Colon (tissue), 2 donors: ENCODE results near the gene TRAF4.

ENCODE experiments used
- FAIRE-seq: peaks from 2 replicates; lab custom pipeline; 2012; peaks lifted over from hg19 to GRCh38; lab: Jason Lieb, UNC
- donor health status: control.
- donor health status: control.

The TRAF4 gene

GRCh38 chr17:28743243-28744103 is at the start of gene TRAF4:
Gene TRAF4 (plus strand): TSS chr17:28744011. CDS start chr17:28744113, 102 bp downstream.
- no peak for FAIRE-seq

DNA sequence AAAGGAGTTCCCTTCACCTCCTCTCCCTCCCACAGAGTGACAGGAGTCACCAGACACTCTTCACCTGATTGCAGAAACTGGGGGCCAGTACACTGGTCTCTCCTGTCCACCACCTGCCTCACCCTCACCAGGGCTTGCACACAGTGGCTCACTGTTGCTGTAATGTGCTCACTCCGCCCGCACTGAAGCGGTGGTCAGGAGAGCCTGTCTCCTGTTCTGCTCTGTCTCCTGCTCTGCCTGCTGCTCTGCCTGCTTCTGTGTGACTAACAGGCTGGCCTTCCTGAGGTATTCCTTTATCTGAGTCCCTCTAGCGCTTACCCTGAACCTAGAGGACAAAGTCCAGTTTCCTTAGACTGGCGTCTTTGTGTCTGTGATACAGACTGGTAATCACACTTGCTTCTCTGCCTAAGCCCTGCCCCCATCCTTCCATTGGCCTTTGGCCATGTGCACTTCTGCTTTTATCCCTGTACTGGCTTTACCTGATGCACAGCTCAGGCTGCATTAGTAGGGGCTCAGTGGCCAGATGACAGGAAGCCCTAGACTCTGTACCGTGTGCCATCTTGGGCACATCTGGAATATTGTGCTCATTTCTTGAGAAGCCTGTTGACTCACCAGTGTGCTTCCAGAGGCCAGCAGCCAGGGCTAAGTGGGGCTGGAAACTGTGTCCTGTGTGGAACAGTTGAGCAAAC is 45.4 kb upstream of the TRAF4 start:
- no peak for FAIRE-seq

DNA sequence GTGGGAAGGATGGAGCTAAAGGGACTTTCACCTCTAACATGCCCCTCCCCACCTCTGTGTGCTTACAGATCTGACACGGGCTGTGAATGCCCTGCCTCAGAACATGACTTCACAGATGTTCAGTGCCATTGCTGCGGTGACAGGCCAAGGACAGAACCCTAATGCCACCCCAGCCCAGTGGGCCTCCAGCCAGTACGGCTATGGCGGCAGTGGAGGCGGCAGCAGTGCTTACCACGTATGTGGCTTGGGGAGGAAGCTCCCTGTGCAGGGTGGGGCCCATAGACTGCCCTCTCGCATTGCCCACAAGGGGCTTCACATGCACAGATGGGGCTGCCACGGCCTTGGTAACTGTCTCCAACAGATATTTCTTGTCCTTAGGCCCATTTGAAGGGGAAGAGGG is 43.5 kb upstream of the TRAF4 start:
- no peak for FAIRE-seq

DNA sequence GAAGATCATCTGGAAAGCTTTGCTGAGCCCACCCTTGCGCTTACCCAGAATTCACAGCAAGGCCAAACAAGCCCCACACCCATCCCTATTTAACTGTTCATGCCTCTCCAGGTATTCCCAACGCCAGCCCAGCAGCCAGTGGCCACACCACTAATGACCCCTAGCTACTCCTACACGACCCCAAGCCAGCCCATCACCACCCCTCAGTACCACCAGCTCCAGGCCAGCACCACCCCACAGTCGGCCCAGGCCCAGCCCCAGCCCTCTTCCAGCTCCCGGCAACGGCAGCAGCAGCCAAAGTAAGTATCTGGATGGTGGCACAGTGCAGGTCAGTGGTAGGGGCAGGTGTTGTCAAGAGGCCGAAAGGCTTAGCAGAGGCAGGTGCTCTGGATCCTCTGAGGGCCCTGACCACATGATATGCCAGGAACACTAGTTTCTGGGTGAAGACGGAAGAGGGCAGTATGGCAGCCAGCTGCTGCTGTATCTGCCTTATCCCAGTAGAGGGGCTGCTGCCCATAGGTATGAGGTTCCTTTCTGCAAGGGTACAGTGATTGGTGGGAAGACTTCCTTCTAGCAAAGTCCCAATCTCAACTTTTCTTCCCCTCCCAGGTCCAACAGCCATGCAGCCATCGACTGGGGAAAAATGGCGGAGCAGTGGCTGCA is 42.9 kb upstream of the TRAF4 start:
- no peak for FAIRE-seq

- no peak for FAIRE-seq
Measured at GRCh38 chr17:28702026-28702751, 41.6 kb upstream of the TRAF4 start.

DNA sequence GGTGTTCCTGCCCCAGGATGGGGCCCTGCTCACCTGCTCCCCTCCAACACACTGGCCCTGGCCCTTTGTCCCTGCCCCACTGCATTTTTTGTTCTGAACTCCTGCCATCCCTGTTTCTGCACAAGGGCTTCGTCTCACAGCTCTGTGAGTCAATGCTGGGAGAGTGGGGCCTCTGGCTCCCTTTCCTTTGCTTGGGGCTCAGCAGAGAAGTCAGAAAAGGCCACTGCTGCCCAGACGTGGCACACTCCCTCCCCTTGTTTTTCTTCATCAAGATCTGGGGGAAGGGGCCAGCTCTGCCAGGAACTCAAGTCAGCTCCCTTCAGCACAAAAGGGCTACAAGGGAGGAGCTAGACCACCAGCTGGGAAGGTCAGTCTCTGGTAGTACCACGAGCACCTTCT is 41.1 kb upstream of the TRAF4 start:
- FAIRE-seq = no peak

DNA sequence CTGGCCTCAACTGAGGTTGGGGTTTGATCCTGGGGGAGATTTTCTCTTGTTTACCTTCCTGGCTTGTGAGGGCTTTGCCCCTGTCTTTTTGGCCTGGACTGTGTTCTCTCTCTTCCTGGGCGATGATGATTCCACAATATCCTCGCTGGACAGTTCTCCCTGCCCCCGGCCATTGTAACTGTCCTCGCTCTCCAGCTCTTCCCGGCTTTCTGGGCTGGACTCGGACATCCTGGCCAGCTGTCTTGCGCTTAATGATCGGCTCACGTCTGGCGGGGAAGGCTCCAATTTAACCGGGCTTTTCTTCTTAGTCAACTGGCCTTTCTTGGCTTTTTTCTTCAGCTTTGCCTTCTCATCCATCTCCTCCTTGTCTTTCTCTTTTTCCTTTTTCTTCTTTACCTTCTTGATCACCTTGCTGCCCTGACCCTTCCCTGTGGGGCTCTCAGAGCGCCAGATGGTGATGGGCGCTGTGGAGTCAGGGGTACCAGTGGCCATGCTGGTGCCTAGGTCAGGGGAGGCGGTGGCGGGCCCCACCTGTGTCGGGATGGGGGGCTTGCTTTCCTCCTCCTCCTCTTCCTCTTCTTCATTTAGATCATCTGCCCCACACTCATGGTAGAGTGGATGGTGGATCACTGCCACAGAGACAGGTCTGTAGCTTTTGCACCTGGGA is 40.1 kb upstream of the TRAF4 start:
- no peak for FAIRE-seq

- no peak for FAIRE-seq
Measured at GRCh38 chr17:28704219-28704858, 39.5 kb upstream of the TRAF4 start.

GRCh38 chr17:28705074-28705659 is 38.6 kb upstream of the TRAF4 start:
- FAIRE-seq = no peak

DNA sequence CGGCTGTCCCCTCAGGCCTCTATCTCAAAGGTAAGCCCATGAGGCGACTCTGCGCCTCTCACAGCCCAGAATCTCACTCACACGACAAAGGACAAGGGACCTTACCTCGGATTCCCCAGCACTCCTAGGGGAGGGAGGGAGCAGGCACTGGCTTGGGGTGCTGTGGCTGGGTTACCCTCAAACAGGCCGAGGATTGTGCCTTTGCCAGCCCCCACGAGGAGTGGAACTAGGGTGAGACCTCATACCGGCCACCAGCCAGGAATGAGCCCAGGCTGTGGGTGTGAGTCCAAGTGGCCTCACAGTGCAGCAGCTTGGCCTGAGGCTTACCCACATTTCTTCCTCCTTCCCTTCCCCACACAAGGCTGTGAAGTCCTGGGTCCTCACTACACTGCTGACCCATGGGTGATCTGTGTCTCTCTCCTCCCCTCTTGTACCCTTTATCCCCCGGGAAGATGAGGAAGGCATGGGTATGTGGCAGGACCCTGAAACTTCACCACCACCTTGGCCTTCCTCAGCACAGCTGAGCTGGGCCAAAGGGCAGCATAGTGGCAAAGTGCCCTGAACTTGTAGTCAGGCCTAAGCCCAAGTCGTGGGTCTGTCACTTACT is 38.0 kb upstream of the TRAF4 start:
- FAIRE-seq = no peak

- FAIRE-seq = no peak
Measured at GRCh38 chr17:28706471-28707338, 37.1 kb upstream of the TRAF4 start.

DNA sequence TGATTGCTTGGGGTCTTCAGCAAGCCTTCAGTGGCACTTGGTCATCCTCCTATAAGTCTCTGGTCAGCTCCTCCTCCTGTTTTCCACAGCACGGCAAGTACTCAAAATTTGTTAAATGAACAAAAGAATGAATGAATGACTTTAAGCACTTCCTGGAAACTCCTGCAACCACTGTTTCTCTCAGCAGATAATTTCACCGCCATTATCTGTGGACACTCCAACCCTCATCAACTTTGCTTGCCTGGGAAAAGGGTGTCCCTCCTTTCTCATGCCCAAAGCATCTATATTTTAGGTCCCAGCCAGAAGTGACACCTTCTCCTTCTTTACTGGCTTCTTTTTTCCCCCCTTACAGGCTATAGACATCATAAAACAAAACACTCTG is 36.5 kb upstream of the TRAF4 start:
- FAIRE-seq = no peak

GRCh38 chr17:28710861-28711722 is 32.7 kb upstream of the TRAF4 start:
- FAIRE-seq = no peak

GRCh38 chr17:28711723-28712031 is 32.1 kb upstream of the TRAF4 start, which contains the start of gene PROCA1:
Gene PROCA1 (minus strand): TSS chr17:28711888. CDS start chr17:28711660, 228 bp downstream.
- FAIRE-seq = no peak

GRCh38 chr17:28712032-28712704 is 31.6 kb upstream of the TRAF4 start:
- no peak for FAIRE-seq

DNA sequence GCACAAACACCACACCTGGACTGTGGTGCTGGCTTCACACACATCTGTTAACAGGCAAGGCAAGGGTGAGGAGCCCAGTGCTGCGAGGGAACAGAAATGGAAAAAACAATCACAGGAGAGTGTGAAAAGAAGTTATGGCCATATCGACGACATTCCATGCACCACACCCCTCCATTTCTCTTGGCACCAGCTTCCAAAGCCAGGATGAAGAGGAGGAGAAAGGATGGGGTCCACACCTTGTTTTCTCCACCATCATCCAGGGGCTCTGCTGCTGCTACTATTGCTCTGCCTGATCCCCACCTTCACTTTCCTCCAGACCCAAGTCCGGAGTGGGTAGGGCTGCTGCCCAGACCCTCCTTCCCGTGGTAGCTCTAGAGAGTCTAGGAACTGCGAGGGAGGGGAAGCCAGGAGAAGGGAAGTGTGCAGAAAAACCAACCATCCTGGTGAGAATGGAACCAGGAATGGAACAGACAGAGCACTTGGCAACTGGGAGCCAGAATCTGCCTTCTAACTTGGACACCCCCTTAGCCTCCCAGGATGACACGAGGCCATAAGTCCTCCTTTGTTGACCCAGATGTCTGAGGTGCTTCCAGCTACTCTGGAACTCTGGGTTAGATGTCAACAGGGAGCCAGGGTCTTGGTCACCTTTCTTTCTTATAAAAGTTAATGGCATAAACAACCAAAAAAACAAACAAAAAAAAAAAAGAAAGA is 31.0 kb upstream of the TRAF4 start:
- no peak for FAIRE-seq

DNA sequence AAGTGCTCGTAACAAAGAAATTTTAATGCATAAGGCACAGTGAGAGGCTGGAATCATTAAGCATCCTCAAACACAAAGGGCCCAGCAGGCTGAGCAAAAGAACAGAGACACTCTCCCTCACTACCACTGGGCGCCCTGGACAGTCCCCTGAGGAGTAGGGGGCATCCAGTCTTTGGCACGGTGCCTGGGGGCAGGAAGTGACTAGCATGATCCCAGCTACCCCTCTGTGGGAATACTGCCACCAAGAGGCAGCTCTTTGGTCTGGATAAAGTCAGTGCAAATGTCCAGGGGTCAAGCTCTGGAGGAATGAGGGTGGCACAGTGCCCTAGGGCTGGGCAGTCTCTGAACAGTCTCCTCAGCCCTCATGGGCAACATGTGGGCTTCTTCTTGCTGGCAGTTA is 29.5 kb upstream of the TRAF4 start:
- no peak for FAIRE-seq
